Non-pigmented ciliary epithelial cell (primary cell): ENCODE data around the gene TNPO3.

ENCODE experiments used
- DNase-seq: peaks from one replicate; pipeline ENCODE4 v3.0.0-alpha.2; 2010; ENCODE audit warnings: low read depth

TNPO3 gene

GRCh38 chr7:128939075-128939860, 115.6 kb downstream of the TNPO3 start:
- no peak for DNase-seq

- DNase-seq = no peak
Measured at GRCh38 chr7:128938544-128939074, 116.3 kb downstream of the TNPO3 start.

- no peak for DNase-seq
Measured at GRCh38 chr7:128937647-128938543, 117.0 kb downstream of the TNPO3 start, which contains the start of gene IRF5. TSS of gene IRF5 (plus strand) at chr7:128937927. CDS start at chr7:128942082, 4,155 bp downstream.

- DNase-seq = no peak
Measured at GRCh38 chr7:128937271-128937646, 117.7 kb downstream of the TNPO3 start.

GRCh38 chr7:128936798-128937197, 118.1 kb downstream of the TNPO3 start:
- no peak for DNase-seq

- DNase-seq = no peak
Measured at GRCh38 chr7:128935342-128935730, 119.6 kb downstream of the TNPO3 start.

GRCh38 chr7:128934361-128935341, 120.3 kb downstream of the TNPO3 start:
- DNase-seq = no peak

- DNase-seq = no peak
Measured at GRCh38 chr7:128933180-128933891, 121.6 kb downstream of the TNPO3 start.

- DNase-seq = no peak
Measured at GRCh38 chr7:128932862-128933179, 122.1 kb downstream of the TNPO3 start.

- no peak for DNase-seq
Measured at GRCh38 chr7:128931965-128932861, 122.7 kb downstream of the TNPO3 start.

GRCh38 chr7:128931190-128931798, 123.6 kb downstream of the TNPO3 start:
- no peak for DNase-seq

- DNase-seq = no peak
Measured at GRCh38 chr7:128928882-128929788, 125.8 kb downstream of the TNPO3 start.

GRCh38 chr7:128928159-128928813, 126.6 kb downstream of the TNPO3 start:
- no peak for DNase-seq

GRCh38 chr7:128924707-128925588, 130.0 kb downstream of the TNPO3 start:
- no peak for DNase-seq

- DNase-seq = no peak
Measured at GRCh38 chr7:128923411-128923800, 131.5 kb downstream of the TNPO3 start.

GRCh38 chr7:128922496-128923410, 132.2 kb downstream of the TNPO3 start:
- DNase-seq = no peak
